Activated CD4-positive, alpha-beta memory T cell treated with anti-CD3 and anti-CD28 coated beads for 36 hours (primary cell): ENCODE data around the gene RHOBTB3. TPM values are rescaled to one million over a fixed set of nuclear protein-coding genes. Genes with fewer than 3 reads are reported as not detected.
A peak's percentile ranks its signal among the peaks of the same experiment; 100 is the strongest.
"Not testable (repeated sequence)": the region's sequence is repeated elsewhere in the genome, so short reads cannot be mapped to it uniquely, and the experiment has no call there.

ENCODE experiments used
- CTCF ChIA-PET: fragments of 350-600 bp; sonication (Branson Sonifier 250); formaldehyde crosslinking; loops from one replicate; lab custom pipeline; 2021; ENCODE audit warnings: antibody characterized with exemption, inconsistent platforms; lab: Charles Lee
- POLR2A ChIA-PET: fragments of 350-600 bp; sonication (Branson Sonifier 250); formaldehyde crosslinking; loops from one replicate; lab custom pipeline; 2021; ENCODE audit warnings: antibody characterized with exemption; lab: Charles Lee
- DNase-seq: peaks from one replicate; pipeline ENCODE4 v3.0.0-alpha.2; 2020
- H3K27ac Mint-ChIP-seq: one replicate; pipeline ENCODE4 v1.8.0; 2021; ENCODE audit warnings: mixed read lengths
- H3K27me3 Mint-ChIP-seq: one replicate; pipeline ENCODE4 v1.8.0; 2021; ENCODE audit warnings: mixed read lengths
- H3K36me3 Mint-ChIP-seq: one replicate; pipeline ENCODE4 v1.8.0; 2021; ENCODE audit warnings: mixed read lengths
- H3K4me1 Mint-ChIP-seq: one replicate; pipeline ENCODE4 v1.8.0; 2021; ENCODE audit warnings: low read depth, mixed read lengths
- H3K4me3 Mint-ChIP-seq: one replicate; pipeline ENCODE4 v1.8.0; 2021; ENCODE audit warnings: mild to moderate bottlenecking, mixed read lengths
- H3K9me3 Mint-ChIP-seq: one replicate; pipeline ENCODE4 v1.8.0; 2021; ENCODE audit warnings: mixed read lengths
- intact Hi-C: fragments of 100-400 bp; cut with micrococcal nuclease; formaldehyde crosslinking; loops from one replicate; pipeline ENCODE4 v1.15.1; 2023
- total RNA-seq, 2 experiments: library from RNA; stranded (reverse); gene quantifications; one replicate each; pipeline ENCODE4 v1.2.3, GENCODE V29; 2021

Gene RHOBTB3, protein sequence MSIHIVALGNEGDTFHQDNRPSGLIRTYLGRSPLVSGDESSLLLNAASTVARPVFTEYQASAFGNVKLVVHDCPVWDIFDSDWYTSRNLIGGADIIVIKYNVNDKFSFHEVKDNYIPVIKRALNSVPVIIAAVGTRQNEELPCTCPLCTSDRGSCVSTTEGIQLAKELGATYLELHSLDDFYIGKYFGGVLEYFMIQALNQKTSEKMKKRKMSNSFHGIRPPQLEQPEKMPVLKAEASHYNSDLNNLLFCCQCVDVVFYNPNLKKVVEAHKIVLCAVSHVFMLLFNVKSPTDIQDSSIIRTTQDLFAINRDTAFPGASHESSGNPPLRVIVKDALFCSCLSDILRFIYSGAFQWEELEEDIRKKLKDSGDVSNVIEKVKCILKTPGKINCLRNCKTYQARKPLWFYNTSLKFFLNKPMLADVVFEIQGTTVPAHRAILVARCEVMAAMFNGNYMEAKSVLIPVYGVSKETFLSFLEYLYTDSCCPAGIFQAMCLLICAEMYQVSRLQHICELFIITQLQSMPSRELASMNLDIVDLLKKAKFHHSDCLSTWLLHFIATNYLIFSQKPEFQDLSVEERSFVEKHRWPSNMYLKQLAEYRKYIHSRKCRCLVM
- under 1 TPM; 0.75 to 0.97 TPM for total RNA-seq

DNA sequence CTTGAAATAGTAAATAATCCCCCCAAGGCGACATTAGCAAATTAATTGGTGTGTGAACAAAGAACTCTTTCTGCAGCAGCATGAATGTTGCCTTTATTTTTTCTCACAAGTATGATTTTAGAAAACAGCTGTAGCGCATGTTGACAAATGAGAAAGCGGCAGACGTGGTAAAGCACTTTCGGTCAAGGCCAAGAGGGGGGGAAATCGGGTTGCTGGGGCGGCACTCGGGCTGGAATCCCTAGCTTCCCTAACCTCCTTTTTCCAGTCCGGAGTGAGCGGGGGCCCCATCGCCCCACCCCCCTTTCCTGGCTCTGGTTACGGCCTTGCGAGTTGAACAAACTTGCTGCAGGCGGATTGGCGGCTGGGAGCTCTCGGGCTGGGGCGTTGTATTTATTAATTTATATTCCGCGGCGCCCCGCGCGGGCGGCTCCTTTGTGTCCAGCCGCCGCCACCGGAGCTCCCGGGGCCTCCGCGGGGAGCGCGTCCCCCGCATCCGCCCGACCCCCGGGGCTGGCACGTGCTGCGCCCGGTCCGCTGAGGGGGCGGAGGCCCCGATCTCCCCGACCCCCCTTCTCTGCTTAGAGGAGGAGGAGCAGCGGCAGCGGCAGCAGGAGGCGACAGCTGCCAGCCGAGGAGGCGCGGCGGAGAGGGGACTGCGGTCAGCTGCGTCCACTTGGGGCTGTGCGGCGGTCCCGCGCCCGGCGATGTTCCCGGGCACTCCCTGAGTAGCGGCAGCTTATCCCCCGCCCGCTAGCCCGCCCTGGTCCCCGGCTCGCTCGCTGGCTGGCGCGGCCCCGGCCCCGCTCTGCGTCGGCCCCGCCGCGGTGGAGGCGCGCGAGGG lies at the start of gene RHOBTB3:
Gene RHOBTB3 (plus strand): TSS at position 607 of the 841 bp plus-strand sequence. CDS start 347 bp downstream, outside the sequence.
- H3K27me3 Mint-ChIP-seq = peaks cover 46% of the 10 kb centered on the region
- CTCF ChIA-PET = interaction anchor here (0.6 to 1.6 kb wide), 3 partner anchors 50 to 116 kb away, joined by 3 to 4 read pairs (median 4); no protein-coding TSS in a partner anchor
- intact Hi-C loops = no loop called here
- DNase-seq = peak; percentile 28
- no peaks in the 10 kb centered on the region for H3K9me3 Mint-ChIP-seq
- H3K4me1 Mint-ChIP-seq = peaks cover 12% of the 10 kb centered on the region
- H3K4me3 Mint-ChIP-seq = peak within 1 kb of the TSS; percentile 73
- H3K36me3 Mint-ChIP-seq = no peaks in the 10 kb centered on the region
- peak within 1 kb of the TSS; percentile 19 for H3K27ac Mint-ChIP-seq
- POLR2A ChIA-PET = no interaction called here

DNA sequence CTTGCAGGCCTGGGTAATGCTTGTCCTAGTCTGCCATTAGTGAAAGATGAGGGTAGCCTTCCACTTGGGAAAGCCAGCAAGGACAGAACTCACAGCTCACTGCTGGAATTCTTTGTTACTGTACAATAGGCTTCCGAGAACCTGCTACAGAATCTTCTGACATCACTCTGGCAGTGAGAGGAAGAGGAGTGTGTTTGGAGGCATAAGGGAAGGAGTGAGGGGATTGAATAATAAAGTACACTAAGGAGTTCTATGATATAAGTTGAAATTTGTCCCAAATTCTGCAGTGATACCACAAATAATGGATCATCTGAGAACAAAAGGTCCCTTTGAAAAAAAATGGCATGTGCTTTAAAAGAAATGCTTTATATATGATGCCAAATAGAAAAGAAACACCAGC lies 48.2 kb upstream of the RHOBTB3 start, which contains the start of gene SPATA9:
Gene SPATA9 (minus strand): TSS at position 101 of the 400 bp plus-strand sequence. CDS start 137 bp downstream, outside the sequence.
- no peak for DNase-seq
- Mint-ChIP-seq H3K27me3 (peaks cover 19% of the 10 kb centered on the region), H3K36me3 (no peaks in the 10 kb centered on the region), H3K4me1 (no peaks in the 10 kb centered on the region), H3K4me3 (no peak within 1 kb of the TSS), H3K27ac (no peak within 1 kb of the TSS), H3K9me3 (no peaks in the 10 kb centered on the region)
- POLR2A ChIA-PET = no interaction called here
- intact Hi-C loops = no loop called here
- CTCF ChIA-PET = no interaction called here

DNA sequence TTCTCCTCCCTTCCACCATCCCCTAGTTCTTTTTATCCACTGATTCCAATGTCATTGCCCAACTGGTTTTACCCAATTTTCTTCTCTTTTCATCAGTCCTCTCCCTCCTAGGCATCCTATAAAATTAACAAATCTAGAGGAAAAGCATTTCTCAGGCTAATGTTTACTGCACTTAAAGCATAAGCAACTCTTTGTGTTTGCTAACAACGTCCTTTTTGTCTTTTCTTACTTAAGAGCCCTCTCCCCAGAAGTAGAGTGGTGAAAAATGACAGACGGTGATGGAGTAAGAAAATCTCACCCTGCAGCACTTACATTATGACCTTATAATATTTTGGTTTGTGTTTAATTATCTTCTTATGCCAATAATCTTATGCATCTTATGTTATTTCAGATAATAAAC lies 46.8 kb upstream of the RHOBTB3 start:
- Mint-ChIP-seq H3K27ac (no peak overlapping the region), H3K9me3 (no peaks in the 10 kb centered on the region), H3K4me1 (no peaks in the 10 kb centered on the region), H3K27me3 (peaks cover 19% of the 10 kb centered on the region), H3K36me3 (no peaks in the 10 kb centered on the region), H3K4me3 (no peak overlapping the region)
- ChIA-PET CTCF (no interaction called here), POLR2A (no interaction called here)
- intact Hi-C loops = no loop called here
- DNase-seq = no peak

DNA sequence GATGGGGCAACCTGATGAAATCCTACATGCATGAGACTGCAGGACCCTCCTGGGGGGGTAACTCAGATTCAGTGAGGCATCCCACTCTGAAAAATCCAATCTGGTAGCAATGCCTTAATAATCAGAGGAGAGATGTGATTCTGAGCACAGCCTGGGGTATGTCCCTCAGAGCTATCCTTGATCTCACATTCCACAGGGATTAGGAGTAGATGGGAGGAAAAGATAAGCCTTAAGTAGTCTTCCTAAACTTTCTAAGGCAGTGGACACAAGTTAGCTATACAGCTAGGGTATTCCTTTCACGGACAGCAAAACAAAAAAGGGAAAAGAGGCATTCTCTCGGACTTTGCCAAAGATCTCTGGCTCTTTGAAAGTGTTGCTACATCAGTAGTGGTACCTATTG lies 44.5 kb upstream of the RHOBTB3 start:
- Mint-ChIP-seq H3K4me3 (no peak overlapping the region), H3K4me1 (no peaks in the 10 kb centered on the region), H3K9me3 (no peaks in the 10 kb centered on the region), H3K27me3 (peaks cover 15% of the 10 kb centered on the region), H3K27ac (no peak overlapping the region), H3K36me3 (no peaks in the 10 kb centered on the region)
- CTCF ChIA-PET = no interaction called here
- no peak for DNase-seq
- POLR2A ChIA-PET = no interaction called here
- intact Hi-C loops = no loop called here

DNA sequence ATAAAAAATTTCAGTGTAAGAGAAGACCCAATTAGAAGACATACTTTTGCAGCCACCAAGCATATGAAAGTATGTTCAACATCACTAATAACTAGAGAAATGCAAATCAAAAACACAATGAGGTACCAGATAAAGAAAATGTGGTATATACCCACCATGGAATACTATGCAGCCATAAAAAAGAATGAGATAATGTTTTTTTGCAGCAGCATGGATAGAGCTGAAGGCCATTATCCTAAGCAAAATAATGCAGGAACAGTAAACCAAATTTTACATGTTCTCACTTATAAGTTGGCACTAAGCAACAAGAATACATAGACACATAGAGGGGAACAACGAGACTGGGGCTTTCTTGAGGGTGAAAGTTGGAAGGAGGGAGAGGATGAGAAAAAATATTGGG lies 41.5 kb upstream of the RHOBTB3 start:
- Mint-ChIP-seq H3K36me3 (no peaks in the 10 kb centered on the region), H3K9me3 (no peaks in the 10 kb centered on the region), H3K27me3 (peaks cover 11% of the 10 kb centered on the region), H3K27ac (no peak overlapping the region), H3K4me1 (no peaks in the 10 kb centered on the region), H3K4me3 (no peak overlapping the region)
- intact Hi-C loops = no loop called here
- no peak for DNase-seq
- ChIA-PET CTCF (no interaction called here), POLR2A (no interaction called here)

DNA sequence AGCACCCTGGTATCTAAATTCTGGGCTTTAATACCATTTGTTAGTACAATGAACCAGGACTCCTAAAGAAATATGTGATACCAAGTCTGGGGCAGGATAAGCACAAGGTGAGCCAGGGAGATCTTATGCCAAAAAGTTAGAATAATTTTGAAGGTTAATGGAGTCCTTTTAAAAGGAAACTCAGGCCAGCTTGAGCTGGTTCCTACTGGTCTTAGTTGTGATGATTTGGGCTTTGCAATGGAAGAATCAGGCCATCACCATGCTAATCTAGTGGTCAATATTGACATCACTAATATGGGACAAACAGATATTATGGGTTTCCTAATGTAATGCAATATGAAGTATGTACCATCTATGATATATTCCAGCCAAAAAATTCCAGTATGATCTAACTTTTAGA lies 40.8 kb upstream of the RHOBTB3 start:
- H3K9me3 Mint-ChIP-seq = no peaks in the 10 kb centered on the region
- CTCF ChIA-PET = no interaction called here
- POLR2A ChIA-PET = no interaction called here
- peaks cover 9% of the 10 kb centered on the region for H3K27me3 Mint-ChIP-seq
- intact Hi-C loops = no loop called here
- H3K27ac Mint-ChIP-seq = no peak overlapping the region
- DNase-seq = no peak
- no peaks in the 10 kb centered on the region for H3K4me1 Mint-ChIP-seq
- H3K36me3 Mint-ChIP-seq = no peaks in the 10 kb centered on the region
- no peak overlapping the region for H3K4me3 Mint-ChIP-seq

DNA sequence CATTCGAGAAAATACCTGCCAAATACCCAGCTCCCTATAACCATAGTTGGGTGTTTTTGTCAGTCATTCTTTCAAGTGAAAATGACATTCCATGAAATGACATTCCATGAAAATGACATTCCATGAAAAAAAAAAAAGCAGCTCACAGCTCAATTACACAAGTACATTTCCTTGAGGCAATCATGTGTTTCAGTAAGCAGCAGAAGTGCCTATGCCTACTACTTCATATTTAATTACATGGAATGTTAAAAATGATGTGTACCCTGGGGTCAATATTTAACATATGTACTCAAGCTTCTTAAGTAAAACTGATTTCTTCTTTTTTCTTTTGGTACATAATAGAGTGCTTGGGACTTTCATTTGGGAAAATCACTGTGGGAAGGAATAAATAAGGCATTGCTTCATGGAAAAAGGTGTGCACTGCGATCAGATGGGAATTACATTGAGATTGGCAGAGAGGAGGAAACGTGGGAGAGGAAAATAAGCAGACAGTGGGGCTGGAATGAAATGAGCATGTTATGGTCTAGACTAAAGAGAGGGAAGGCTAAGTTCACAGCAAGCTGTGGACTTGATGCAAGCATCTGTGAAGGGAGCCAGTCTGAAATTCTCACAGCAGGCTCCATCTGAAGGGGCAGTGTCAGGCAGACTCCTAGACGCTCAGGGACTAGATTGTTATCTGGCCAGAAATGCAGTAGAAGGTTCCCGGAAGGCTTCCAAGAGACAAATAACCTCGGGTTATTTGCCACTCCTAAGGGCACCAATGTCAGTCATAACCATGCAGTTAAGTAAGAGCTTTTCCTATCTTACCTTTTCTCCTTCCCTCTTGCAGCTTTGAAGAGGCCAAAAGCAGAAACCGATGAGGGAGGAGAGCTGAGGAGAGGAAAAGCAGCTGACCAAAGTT lies 33.1 kb upstream of the RHOBTB3 start:
- Mint-ChIP-seq H3K9me3 (no peaks in the 10 kb centered on the region), H3K4me3 (no peak overlapping the region), H3K4me1 (no peaks in the 10 kb centered on the region), H3K36me3 (no peaks in the 10 kb centered on the region), H3K27me3 (peaks cover 13% of the 10 kb centered on the region), H3K27ac (no peak overlapping the region)
- DNase-seq = no peak
- ChIA-PET POLR2A (interaction anchor here (0.7 kb wide), 1 partner anchor 143 kb away, joined by 4 read pairs; no protein-coding TSS in a partner anchor), CTCF (interaction anchor here (2.4 kb wide), 1 partner anchor 83 kb away, joined by 9 read pairs; no protein-coding TSS in a partner anchor)
- intact Hi-C loops = no loop called here

DNA sequence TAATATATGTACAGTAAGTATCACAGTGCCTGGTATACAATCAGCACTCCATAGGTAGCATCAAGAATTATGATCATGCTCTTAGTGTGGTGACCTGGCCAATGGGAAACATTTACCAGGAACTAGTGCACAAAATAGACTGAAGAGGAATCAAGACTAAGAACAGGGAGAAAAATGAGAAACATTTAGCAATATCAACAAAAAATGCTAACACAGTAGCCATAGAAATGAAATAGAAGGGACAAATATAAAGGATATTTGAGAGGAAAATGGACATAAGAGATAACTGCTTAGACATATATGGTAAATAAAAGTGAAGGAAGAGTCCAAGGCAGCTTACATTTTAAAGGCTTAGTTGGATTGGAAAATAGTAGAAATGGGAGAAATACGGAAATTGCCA lies 31.8 kb upstream of the RHOBTB3 start:
- DNase-seq = no peak
- H3K36me3 Mint-ChIP-seq = no peaks in the 10 kb centered on the region
- no peak overlapping the region for H3K4me3 Mint-ChIP-seq
- peaks cover 14% of the 10 kb centered on the region for H3K27me3 Mint-ChIP-seq
- H3K9me3 Mint-ChIP-seq = no peaks in the 10 kb centered on the region
- no peak overlapping the region for H3K27ac Mint-ChIP-seq
- H3K4me1 Mint-ChIP-seq = no peaks in the 10 kb centered on the region
- ChIA-PET CTCF (interaction anchor here (1.0 kb wide), 1 partner anchor 35 kb away, joined by 3 read pairs; no protein-coding TSS in a partner anchor), POLR2A (no interaction called here)
- intact Hi-C loops = no loop called here

DNA sequence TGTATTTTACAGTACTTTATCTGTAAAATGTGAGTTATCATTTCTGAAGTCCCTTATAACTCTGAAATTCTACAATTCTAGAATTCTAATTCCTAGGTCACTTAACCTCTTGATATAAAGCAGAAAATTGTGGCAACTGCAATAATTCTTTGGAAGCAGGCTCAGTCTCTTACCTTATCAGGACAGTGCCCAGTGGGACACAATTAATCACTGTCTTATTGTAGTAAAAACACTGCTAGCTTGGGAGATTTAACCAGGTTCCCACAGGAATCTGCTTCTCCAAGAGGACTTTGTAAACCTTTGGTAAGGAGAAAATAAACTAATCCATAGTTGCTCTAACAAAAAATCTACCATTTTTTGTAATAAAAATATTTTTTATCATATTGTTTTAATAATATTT lies 30.1 kb upstream of the RHOBTB3 start:
- DNase-seq = no peak
- ChIA-PET CTCF (no interaction called here), POLR2A (no interaction called here)
- H3K4me3 Mint-ChIP-seq = no peak overlapping the region
- no peaks in the 10 kb centered on the region for H3K9me3 Mint-ChIP-seq
- H3K36me3 Mint-ChIP-seq = no peaks in the 10 kb centered on the region
- H3K4me1 Mint-ChIP-seq = no peaks in the 10 kb centered on the region
- intact Hi-C loops = no loop called here
- no peak overlapping the region for H3K27ac Mint-ChIP-seq
- peaks cover 11% of the 10 kb centered on the region for H3K27me3 Mint-ChIP-seq

DNA sequence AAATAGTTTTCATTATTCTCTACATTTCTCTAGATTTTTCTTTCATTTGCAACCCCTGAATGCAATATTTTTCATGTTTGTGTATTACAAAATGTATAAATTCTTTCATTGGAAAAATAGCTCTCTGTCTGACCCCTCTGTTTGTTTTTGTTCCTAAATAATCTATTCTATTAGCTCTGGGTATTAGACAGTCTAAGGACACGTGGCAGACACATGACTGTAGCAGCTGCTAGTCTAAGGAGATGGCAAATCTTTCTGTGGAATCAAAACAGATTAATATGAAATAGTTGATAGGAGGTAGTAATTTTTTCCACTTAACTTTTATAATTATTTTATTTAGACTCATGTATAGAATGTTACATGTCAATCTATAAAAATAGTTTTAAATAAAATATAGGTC lies 27.0 kb upstream of the RHOBTB3 start:
- ChIA-PET POLR2A (no interaction called here), CTCF (interaction anchor here (1.3 kb wide), 1 partner anchor 77 kb away, joined by 6 read pairs; no protein-coding TSS in a partner anchor)
- intact Hi-C loops = no loop called here
- peaks cover 6% of the 10 kb centered on the region for H3K27me3 Mint-ChIP-seq
- no peaks in the 10 kb centered on the region for H3K4me1 Mint-ChIP-seq
- no peak for DNase-seq
- H3K9me3 Mint-ChIP-seq = no peaks in the 10 kb centered on the region
- H3K27ac Mint-ChIP-seq = no peak overlapping the region
- no peaks in the 10 kb centered on the region for H3K36me3 Mint-ChIP-seq
- H3K4me3 Mint-ChIP-seq = no peak overlapping the region

DNA sequence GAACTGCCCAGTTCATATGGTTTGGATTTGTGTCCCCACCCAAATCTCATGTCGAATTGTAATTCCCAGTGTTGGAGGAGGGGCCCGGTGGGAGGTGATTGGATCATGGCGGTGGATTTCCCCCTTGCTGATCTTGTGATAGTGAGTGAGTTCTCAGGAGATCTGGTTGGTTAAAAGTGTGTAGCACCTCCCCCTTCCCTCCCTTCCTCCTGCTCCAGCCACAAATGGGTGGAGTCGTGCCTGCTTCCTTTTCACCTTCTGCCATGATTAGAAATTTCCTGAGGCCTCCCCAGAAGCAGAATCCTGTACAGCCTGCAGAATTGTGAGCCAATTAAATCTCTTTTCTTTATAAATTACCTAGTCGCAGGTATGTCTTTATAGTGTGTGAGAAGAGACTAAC lies 24.9 kb upstream of the RHOBTB3 start:
- H3K9me3 Mint-ChIP-seq, H3K4me1 Mint-ChIP-seq, DNase-seq, H3K27ac Mint-ChIP-seq, H3K4me3 Mint-ChIP-seq, H3K27me3 Mint-ChIP-seq, CTCF ChIA-PET, H3K36me3 Mint-ChIP-seq, POLR2A ChIA-PET, intact Hi-C loops: not testable (repeated sequence)
